GM23338 (cell line): ENCODE measurements around the gene GTF2H4.

Experiments
- CTCF ChIP-seq, 2 experiments: fragments of 200-600 bp in 1 of 2; sonication (generic) in 1 of 2; conservative IDR thresholded peaks; 2 replicates each; pipeline versions ENCODE4 v1.5.1 to v1.6.1; 2016 to 2017; ENCODE audit warnings: antibody characterized with exemption in 2 of 2, low read depth in 2 of 2, mild to moderate bottlenecking in 2 of 2, moderate library complexity in 1 of 2
- ETS1 ChIP-seq: IDR thresholded peaks from 2 replicates; pipeline ENCODE4 v1.6.1; 2016; ENCODE audit warnings: antibody characterized with exemption
- EZH2 ChIP-seq: fragments of 200-600 bp; sonication (generic); IDR thresholded peaks from one replicate; pipeline ENCODE4 v1.8.0; 2017; ENCODE audit warnings: antibody characterized with exemption, mild to moderate bottlenecking, low read depth; ENCODE audit not compliant: unreplicated experiment
- EZH2phosphoT487 ChIP-seq: fragments of 200-600 bp; sonication (generic); IDR thresholded peaks from one replicate; pipeline ENCODE4 v1.8.1; 2018; ENCODE audit warnings: antibody characterized with exemption; ENCODE audit not compliant: unreplicated experiment
- JUNB ChIP-seq: IDR thresholded peaks from one replicate; pipeline ENCODE4 v1.6.1; 2016; ENCODE audit warnings: antibody characterized with exemption; ENCODE audit not compliant: unreplicated experiment
- NANOG ChIP-seq: IDR thresholded peaks from 2 replicates; pipeline ENCODE4 v1.6.1; 2016; ENCODE audit warnings: antibody characterized with exemption, borderline replicate concordance
- POLR2AphosphoS5 ChIP-seq: IDR thresholded peaks from 2 replicates; pipeline ENCODE4 v1.6.1; 2016; ENCODE audit warnings: antibody characterized with exemption, low read depth
- REST ChIP-seq: IDR thresholded peaks from one replicate; pipeline ENCODE4 v1.6.1; 2018; ENCODE audit warnings: antibody characterized with exemption; ENCODE audit not compliant: unreplicated experiment
- ZNF462 ChIP-seq: fragments of 250-450 bp; sonication (Bioruptor Pico); IDR thresholded peaks from 2 replicates; pipeline ENCODE4 v1.5.0; 2020; ENCODE audit warnings: mild to moderate bottlenecking, moderate library complexity

- TF ChIP-seq CTCF (conservative IDR thresholded peaks at IDR 0.05; ENCODE audit: low read depth in 2 of 2): peak; percentile 52 to 67
- TF ChIP-seq EZH2: no peak
- TF ChIP-seq REST: no peak
- TF ChIP-seq POLR2AphosphoS5: peak; percentile 27; the same call in 1 of the 2 replicates
- no peak for TF ChIP-seq NANOG
- TF ChIP-seq EZH2phosphoT487: no peak
- TF ChIP-seq JUNB: no peak
- peak; percentile 29; the same call in 1 of the 2 replicates for TF ChIP-seq ETS1
- peak; percentile 40; the same call in 1 of the 2 replicates for TF ChIP-seq ZNF462 (CRISPR knock-in tag)
Observed at GRCh38 chr6:30942338-30943060, 34.5 kb downstream of the GTF2H4 start.
